BLaER1 (cell line): ENCODE measurements around the gene PRAC2.

Experiments used
- H3K27ac ChIP-seq: shearing (Covaris generic); formaldehyde crosslinking; 2 replicates; pipeline ENCODE4 v1.8.1; 2022
- H3K27me3 ChIP-seq: shearing (Covaris generic); formaldehyde crosslinking; 2 replicates; pipeline ENCODE4 v1.8.1; 2022
- H3K36me3 ChIP-seq: shearing (Covaris generic); formaldehyde crosslinking; 2 replicates; pipeline ENCODE4 v1.8.1; 2022
- H3K4me1 ChIP-seq: shearing (Covaris generic); formaldehyde crosslinking; 2 replicates; pipeline ENCODE4 v1.8.1; 2022
- H3K4me2 ChIP-seq: shearing (Covaris generic); formaldehyde crosslinking; 2 replicates; pipeline ENCODE4 v1.8.1; 2022
- H3K4me3 ChIP-seq: shearing (Covaris generic); formaldehyde crosslinking; 2 replicates; pipeline ENCODE4 v1.8.1; 2022
- H3K9ac ChIP-seq: shearing (Covaris generic); formaldehyde crosslinking; 2 replicates; pipeline ENCODE4 v1.8.1; 2022
- H3K9me3 ChIP-seq: shearing (Covaris generic); formaldehyde crosslinking; 2 replicates; pipeline ENCODE4 v1.8.1; 2022
- H4K20me1 ChIP-seq: shearing (Covaris generic); formaldehyde crosslinking; 2 replicates; pipeline ENCODE4 v1.8.1; 2022
- Cebpa-rat ChIP-seq: shearing (Covaris generic); IDR thresholded peaks from 2 replicates; pipeline ENCODE4 v1.8.1; 2022

Gene PRAC2

GRCh38 chr17:48722915-48723422 lies at the start of gene PRAC2:
TSS of gene PRAC2 (plus strand) at chr17:48723185. CDS start at chr17:48724411, 1,226 bp downstream.
- TF ChIP-seq Cebpa-rat: no peak
- H3K27me3 ChIP-seq: peaks cover 100% of the 10 kb centered on the region
- peaks cover 18% of the 10 kb centered on the region for H3K9me3 ChIP-seq
- no peaks in the 10 kb centered on the region for H3K36me3 ChIP-seq
- no peak within 1 kb of the TSS for H3K4me3 ChIP-seq
- H3K4me1 ChIP-seq: no peaks in the 10 kb centered on the region
- no peak within 1 kb of the TSS for H3K9ac ChIP-seq
- no peak within 1 kb of the TSS for H3K4me2 ChIP-seq
- no peak within 1 kb of the TSS for H3K27ac ChIP-seq
- H4K20me1 ChIP-seq: peaks cover 99% of the 10 kb centered on the region

GRCh38 chr17:48676963-48677558 lies 45.9 kb upstream of the PRAC2 start:
- no peak for TF ChIP-seq Cebpa-rat
- Histone ChIP-seq H3K4me3 (no peak overlapping the region), H3K9ac (no peak overlapping the region)

GRCh38 chr17:48678141-48678971 lies 44.6 kb upstream of the PRAC2 start:
- Histone ChIP-seq H3K4me3 (0 out of 2 replicates have a peak overlapping the region, but pooled peaks have one; percentile 22), H3K36me3 (no peaks in the 10 kb centered on the region), H3K27me3 (peaks cover 32% of the 10 kb centered on the region), H3K4me1 (peaks cover 5% of the 10 kb centered on the region; the same call in 1 of the 2 replicates), H3K27ac (no peak overlapping the region), H4K20me1 (no peaks in the 10 kb centered on the region), H3K9ac (no peak overlapping the region), H3K4me2 (peak overlapping the region; percentile 59), H3K9me3 (no peaks in the 10 kb centered on the region)
- no peak for TF ChIP-seq Cebpa-rat

More at GRCh38 chr17:48676963-48677558, 45.9 kb upstream of the PRAC2 start:
- H3K27ac ChIP-seq: no peak overlapping the region
- H3K36me3 ChIP-seq: no peaks in the 10 kb centered on the region
- H3K4me2 ChIP-seq: no peak overlapping the region
- no peaks in the 10 kb centered on the region for H4K20me1 ChIP-seq
- H3K4me1 ChIP-seq: peaks cover 5% of the 10 kb centered on the region; the same call in 1 of the 2 replicates
- no peaks in the 10 kb centered on the region for H3K9me3 ChIP-seq
- peaks cover 22% of the 10 kb centered on the region for H3K27me3 ChIP-seq

GRCh38 chr17:48679385-48680096 lies 43.4 kb upstream of the PRAC2 start:
- H3K27ac ChIP-seq: no peak overlapping the region
- H3K4me3 ChIP-seq: no peak overlapping the region
- TF ChIP-seq Cebpa-rat: no peak
- H4K20me1 ChIP-seq: no peaks in the 10 kb centered on the region
- peaks cover 32% of the 10 kb centered on the region for H3K27me3 ChIP-seq
- no peak overlapping the region for H3K4me2 ChIP-seq
- no peaks in the 10 kb centered on the region for H3K36me3 ChIP-seq
- H3K4me1 ChIP-seq: peaks cover 5% of the 10 kb centered on the region; the same call in 1 of the 2 replicates
- no peaks in the 10 kb centered on the region for H3K9me3 ChIP-seq
- no peak overlapping the region for H3K9ac ChIP-seq

- no peak for TF ChIP-seq Cebpa-rat
- no peaks in the 10 kb centered on the region for H3K9me3 ChIP-seq
- no peaks in the 10 kb centered on the region for H3K36me3 ChIP-seq
- no peak overlapping the region for H3K4me2 ChIP-seq
- no peak overlapping the region for H3K9ac ChIP-seq
- H3K27me3 ChIP-seq: peaks cover 32% of the 10 kb centered on the region
- no peaks in the 10 kb centered on the region for H4K20me1 ChIP-seq
- no peak overlapping the region for H3K4me3 ChIP-seq
- peaks cover 5% of the 10 kb centered on the region; the same call in 1 of the 2 replicates for H3K4me1 ChIP-seq
- no peak overlapping the region for H3K27ac ChIP-seq
Measured at GRCh38 chr17:48681609-48682008, 41.4 kb upstream of the PRAC2 start.

GRCh38 chr17:48690655-48691054 lies 32.3 kb upstream of the PRAC2 start:
- Histone ChIP-seq H4K20me1 (no peaks in the 10 kb centered on the region), H3K4me2 (no peak overlapping the region)
- no peak for TF ChIP-seq Cebpa-rat

GRCh38 chr17:48692049-48692448 lies 30.9 kb upstream of the PRAC2 start:
- no peak overlapping the region for H3K27ac ChIP-seq
- H3K9me3 ChIP-seq: peaks cover 6% of the 10 kb centered on the region
- H4K20me1 ChIP-seq: no peaks in the 10 kb centered on the region
- H3K36me3 ChIP-seq: no peaks in the 10 kb centered on the region
- no peaks in the 10 kb centered on the region for H3K27me3 ChIP-seq
- no peak overlapping the region for H3K4me2 ChIP-seq
- H3K4me3 ChIP-seq: no peak overlapping the region
- no peaks in the 10 kb centered on the region for H3K4me1 ChIP-seq
- no peak overlapping the region for H3K9ac ChIP-seq
- TF ChIP-seq Cebpa-rat: no peak

More at GRCh38 chr17:48690655-48691054, 32.3 kb upstream of the PRAC2 start:
- Histone ChIP-seq H3K4me1 (no peaks in the 10 kb centered on the region), H3K9ac (no peak overlapping the region), H3K27ac (no peak overlapping the region), H3K4me3 (no peak overlapping the region), H3K27me3 (no peaks in the 10 kb centered on the region), H3K36me3 (no peaks in the 10 kb centered on the region), H3K9me3 (peaks cover 6% of the 10 kb centered on the region)

- H3K36me3 ChIP-seq: no peaks in the 10 kb centered on the region
- H3K9me3 ChIP-seq: peaks cover 6% of the 10 kb centered on the region
- H3K27ac ChIP-seq: no peak overlapping the region
- H3K9ac ChIP-seq: no peak overlapping the region
- H3K4me1 ChIP-seq: no peaks in the 10 kb centered on the region
- H3K27me3 ChIP-seq: no peaks in the 10 kb centered on the region
- TF ChIP-seq Cebpa-rat: no peak
- H4K20me1 ChIP-seq: no peaks in the 10 kb centered on the region
- H3K4me3 ChIP-seq: no peak overlapping the region
- no peak overlapping the region for H3K4me2 ChIP-seq
Measured at GRCh38 chr17:48693178-48693577, 29.8 kb upstream of the PRAC2 start.

GRCh38 chr17:48701864-48702532 lies 21.0 kb upstream of the PRAC2 start:
- H3K27me3 ChIP-seq: peaks cover 42% of the 10 kb centered on the region
- no peak for TF ChIP-seq Cebpa-rat
- no peak overlapping the region for H3K4me3 ChIP-seq
- no peak overlapping the region for H3K9ac ChIP-seq
- 0 out of 2 replicates have a peak, but pooled peaks cover 6% of the 10 kb centered on the region for H4K20me1 ChIP-seq
- no peaks in the 10 kb centered on the region for H3K4me1 ChIP-seq
- H3K36me3 ChIP-seq: no peaks in the 10 kb centered on the region
- no peak overlapping the region for H3K4me2 ChIP-seq
- H3K9me3 ChIP-seq: no peaks in the 10 kb centered on the region
- no peak overlapping the region for H3K27ac ChIP-seq
